Renal cortex interstitium (tissue), 11 donors: ENCODE measurements around the gene YAP1. TPM values are rescaled to one million over a fixed set of nuclear protein-coding genes. Genes with fewer than 3 reads are reported as not detected.
A peak's percentile ranks its signal among the peaks of the same experiment; 100 is the strongest.

ENCODE experiments used
- DNase-seq, 11 donors: peaks; one replicate each; pipeline ENCODE4 v3.0.0-alpha.2; 2013; ENCODE audit warnings: low read depth in 9 of 11, low spot score in 4 of 11; ENCODE audit errors: extremely low read depth in 1 of 11
- polyA plus RNA-seq, 3 donors: library from polyadenylated mRNA; unstranded; fragments of 120-200 nt; gene quantifications; one replicate each; pipeline ENCODE4 v1.2.1, GENCODE V29; 2013; ENCODE audit not compliant: insufficient read length in 3 of 3

Gene YAP1
- polyA plus RNA-seq, 3 donors = 186 to 206 (median 193) TPM

- DNase-seq = peak; percentile 76 to 90 (median 85)
These were observed 952 bp downstream of the YAP1 start for GRCh38 chr11:102111011-102111786.

DNA sequence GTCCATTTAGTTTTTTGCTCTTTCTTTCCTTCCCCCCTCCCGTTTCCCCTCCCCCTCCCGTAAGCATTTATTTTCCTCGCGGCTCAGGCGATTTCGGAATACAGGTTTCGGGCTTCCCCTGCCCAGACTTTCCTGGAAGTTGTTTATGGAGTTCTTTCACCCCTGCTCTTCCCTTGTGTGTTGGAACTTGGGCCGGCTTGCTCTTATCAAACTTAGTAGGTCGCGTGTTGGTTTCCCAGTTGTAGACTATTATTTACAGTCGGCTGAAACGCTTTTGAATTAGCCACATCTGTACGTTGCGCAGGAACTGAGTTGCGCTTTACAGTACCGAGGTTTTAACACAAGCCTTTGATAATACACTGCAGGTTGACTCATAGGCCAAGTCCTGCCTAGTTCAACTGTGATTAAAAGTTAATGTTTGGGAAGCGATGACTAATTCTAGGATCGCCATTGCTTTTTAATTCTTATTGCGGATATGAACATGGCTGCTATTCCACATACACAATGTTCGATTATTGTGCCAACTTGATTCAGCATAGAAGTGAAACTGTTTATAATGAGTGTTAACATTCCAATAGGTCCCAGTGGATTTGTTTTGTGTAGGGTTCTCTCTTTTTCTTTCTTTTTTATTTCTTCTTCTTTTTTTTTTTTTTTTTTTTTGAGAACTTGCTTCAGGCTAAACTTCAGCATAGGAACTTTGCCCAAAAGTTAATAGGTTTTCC lies 1.7 kb downstream of the YAP1 start:
- peak in 8 of 11 donors; percentile 47 to 81 (median 66) for DNase-seq

GRCh38 chr11:102112509-102112821 lies 2.2 kb downstream of the YAP1 start:
- DNase-seq = peak in 1 of 11 donors; percentile 24

DNA sequence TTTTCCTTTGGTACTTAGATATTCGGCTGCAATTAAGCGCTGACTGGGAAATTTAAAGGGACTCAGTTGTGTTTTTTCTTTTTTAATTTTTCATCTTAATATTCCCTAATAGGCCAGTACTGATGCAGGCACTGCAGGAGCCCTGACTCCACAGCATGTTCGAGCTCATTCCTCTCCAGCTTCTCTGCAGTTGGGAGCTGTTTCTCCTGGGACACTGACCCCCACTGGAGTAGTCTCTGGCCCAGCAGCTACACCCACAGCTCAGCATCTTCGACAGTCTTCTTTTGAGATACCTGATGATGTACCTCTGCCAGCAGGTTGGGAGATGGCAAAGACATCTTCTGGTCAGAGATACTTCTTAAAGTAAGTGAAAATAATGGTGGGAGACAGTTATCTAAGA lies 3.8 kb downstream of the YAP1 start:
- no peak for DNase-seq

DNA sequence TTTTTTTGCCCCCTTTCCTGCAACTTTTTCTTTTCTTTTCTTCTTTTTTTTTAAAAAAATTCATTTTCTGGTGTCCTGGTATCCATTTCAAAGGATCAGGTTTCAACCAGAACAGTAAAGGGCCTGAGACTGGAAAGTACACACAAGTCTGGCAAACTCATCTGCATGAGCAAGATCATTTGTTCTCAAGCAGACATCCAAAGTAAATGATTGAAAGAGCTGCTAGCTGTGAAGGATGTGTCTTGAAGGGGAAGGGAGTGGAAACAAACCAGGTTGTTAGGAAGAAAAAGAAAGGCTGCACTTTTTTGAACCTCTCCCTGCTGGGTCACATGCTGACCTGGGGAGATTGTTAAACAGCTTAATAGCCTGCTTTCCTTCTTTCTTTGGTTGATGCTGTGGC lies 5.3 kb downstream of the YAP1 start:
- DNase-seq = peak in 5 of 11 donors; percentile 40 to 81 (median 69)

GRCh38 chr11:102116453-102117205 lies 6.4 kb downstream of the YAP1 start:
- no peak for DNase-seq

DNA sequence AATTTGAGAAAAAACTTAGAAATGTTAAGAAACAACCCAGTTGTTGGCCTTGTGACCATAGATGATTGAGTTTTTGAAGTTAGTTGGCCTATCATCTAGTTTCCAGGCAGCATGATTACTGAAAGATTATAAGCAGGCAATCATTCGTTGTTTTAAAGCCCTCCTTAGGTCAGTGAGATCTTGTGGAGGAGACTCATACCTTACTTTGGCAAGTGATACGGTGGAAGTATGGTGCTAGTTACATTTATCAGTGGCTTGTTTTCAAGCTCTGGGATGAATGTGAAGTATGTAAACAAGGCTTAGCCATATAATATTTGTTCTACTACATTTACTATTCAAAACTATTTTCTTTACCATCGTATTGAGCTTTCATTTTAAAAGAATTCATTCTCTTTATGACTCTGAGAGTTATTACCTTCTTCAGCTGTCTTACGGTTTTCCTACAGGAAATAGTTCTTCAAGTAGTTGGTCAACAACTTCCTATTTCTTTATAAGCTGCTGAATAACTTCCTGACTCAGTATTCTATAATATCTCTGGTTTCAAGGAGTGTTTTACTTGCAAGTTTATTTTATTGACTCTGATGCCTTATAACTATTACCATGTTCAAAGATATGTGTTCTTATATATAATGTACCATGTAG lies 7.3 kb downstream of the YAP1 start:
- no peak for DNase-seq

DNA sequence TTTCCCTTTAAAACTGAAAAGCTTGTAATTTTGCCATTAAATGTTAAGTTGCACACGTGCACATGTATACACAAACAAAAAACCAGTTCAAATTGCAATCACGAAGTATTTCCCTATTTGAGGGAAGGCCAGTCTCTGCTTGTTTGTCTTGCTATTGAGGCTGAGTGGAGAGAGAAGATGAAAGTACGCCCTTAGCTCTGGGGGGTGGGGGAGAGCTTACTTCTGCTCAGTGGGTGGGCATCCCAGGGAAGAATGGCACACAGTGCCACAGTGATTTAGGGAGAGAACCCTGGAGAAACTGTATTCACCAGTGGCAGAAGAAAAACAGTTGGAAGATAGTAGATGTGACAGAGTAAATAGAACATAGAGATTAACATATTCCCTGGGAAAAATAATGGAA lies 8.7 kb downstream of the YAP1 start:
- DNase-seq = no peak

DNA sequence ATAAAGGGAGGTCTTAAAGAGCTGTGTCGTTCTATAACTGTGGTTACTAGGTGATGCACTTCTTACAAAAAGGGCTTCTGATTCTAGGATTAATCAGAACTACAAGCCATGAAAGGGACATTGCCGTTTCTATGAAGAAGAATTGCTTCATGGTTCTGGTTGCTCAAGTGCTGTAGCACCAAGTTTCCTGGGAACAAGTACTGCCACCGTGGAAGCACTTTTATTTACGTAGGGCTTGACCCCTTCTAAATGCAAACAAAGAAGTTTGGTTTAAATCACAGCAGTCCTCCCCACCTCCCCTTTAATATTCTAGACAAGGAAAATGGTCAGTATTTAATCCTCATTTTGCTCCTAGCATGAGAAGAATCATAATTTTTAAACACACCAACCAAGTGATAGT lies 9.8 kb downstream of the YAP1 start:
- DNase-seq = no peak

DNA sequence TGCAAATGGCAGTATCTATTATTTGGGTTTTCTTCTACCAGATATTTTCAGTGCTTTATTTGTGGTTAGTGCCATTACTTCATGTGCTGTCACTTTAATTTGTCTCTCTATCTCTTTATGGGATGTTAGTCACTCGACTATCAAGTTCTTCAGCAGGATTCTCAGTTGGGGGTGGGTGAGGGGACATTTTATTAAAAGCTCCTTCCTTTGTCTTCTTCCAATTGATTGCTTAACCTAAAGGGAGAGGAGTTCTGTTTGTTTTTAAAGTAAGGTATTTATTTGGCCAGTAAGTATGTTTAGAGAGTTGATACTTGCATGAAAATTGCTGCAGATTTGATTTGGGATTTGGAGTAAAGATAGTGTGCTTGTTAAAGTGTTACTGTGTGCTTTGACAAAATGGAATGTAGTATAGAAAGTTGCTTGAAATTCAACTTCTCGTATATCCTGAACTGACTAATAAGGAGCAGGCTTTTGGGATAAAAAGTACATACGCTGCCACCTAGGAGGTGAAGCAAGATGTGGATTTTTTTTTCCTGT lies 10.3 kb downstream of the YAP1 start:
- no peak for DNase-seq

- no peak for DNase-seq
These were observed 11.1 kb downstream of the YAP1 start for GRCh38 chr11:102121329-102121728.

- no peak for DNase-seq
These were observed 24.4 kb downstream of the YAP1 start for GRCh38 chr11:102134597-102134996.

- DNase-seq = no peak
These were observed 25.0 kb downstream of the YAP1 start for GRCh38 chr11:102135256-102135655.

- DNase-seq = no peak
These were observed 28.0 kb downstream of the YAP1 start for GRCh38 chr11:102138223-102138622.

DNA sequence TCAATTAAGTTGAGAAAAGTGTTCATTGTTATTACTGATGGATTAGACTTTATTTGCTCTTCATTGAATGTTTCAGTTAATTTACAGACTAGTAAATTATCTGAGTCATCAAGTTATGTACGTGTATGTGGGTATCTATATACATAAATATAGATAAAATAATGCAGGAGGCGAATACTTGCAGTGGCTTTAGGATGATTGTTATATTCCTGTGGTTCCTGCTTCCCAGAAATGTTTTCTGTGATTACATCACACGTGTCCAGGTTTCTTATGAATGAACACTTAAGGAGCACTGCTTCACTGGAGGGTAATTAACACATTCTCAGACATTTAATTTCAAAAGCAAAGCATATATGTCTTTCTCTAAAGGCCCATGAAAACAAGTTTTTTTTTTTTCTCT lies 28.4 kb downstream of the YAP1 start:
- DNase-seq = no peak

DNA sequence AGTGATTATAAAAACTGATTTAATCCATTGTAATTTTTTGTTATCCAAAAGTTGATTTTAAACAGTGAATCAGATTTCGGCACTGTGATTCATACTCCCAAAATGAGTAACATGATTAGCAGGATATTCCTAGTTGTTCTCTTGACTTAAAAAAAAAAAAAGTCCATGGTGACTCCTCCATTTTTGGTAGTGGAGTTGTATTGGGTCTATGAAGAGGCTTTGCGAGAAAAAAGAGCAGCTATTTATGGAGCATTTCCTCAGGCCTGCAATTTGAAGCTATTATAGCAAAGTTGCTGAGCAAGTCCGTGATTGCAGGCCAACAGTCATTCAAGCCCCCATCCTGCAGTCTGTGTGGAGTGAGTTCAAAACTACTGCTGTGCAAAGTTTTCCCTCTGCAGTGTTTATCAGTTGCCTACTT lies 28.8 kb downstream of the YAP1 start:
- no peak for DNase-seq

- no peak for DNase-seq
These were observed 32.1 kb downstream of the YAP1 start for GRCh38 chr11:102142333-102142732.

GRCh38 chr11:102143867-102144266 lies 33.6 kb downstream of the YAP1 start:
- DNase-seq = no peak
